ENCODE results near the gene DCDC2C. TPM values are rescaled to one million over a fixed set of nuclear protein-coding genes. Genes with fewer than 3 reads are reported as not detected.

Gene DCDC2C
- total RNA-seq, 2 donors from 2014 or later, result 5.9 TPM; not detected in 1

GRCh38 chr2:3751251-3751650 is 47.9 kb downstream of the DCDC2C start:
- Histone ChIP-seq H3K36me3 (no peaks in the 10 kb centered on the region), H3K4me1 (replicated peaks) (no peaks in the 10 kb centered on the region), H3K4me3 (no peak overlapping the region), H3K27me3 (replicated peaks; ENCODE audit: insufficient read depth) (no peaks in the 10 kb centered on the region), H3K9me3 (no peaks in the 10 kb centered on the region), H3K27ac (no peak overlapping the region)
- intact Hi-C loops (cut with DNase I), result no loop called here
- DNase-seq (ENCODE audit: low spot score), result no peak
- WGBS, result 96% methylated on average over 7 of the region's 7 CpGs
- TF ChIP-seq POLR2AphosphoS5 (IDR thresholded peaks at IDR 0.05) (no peak), POLR2A (IDR thresholded peaks at IDR 0.05) (no peak), CTCF (IDR thresholded peaks at IDR 0.05) (no peak)

GRCh38 chr2:3751806-3752205 is 48.4 kb downstream of the DCDC2C start:
- no peaks in the 10 kb centered on the region for H3K36me3 ChIP-seq
- intact Hi-C loops (cut with DNase I), result no loop called here
- WGBS, result 55% methylated on average over 5 of the region's 5 CpGs
- TF ChIP-seq POLR2AphosphoS5 (IDR thresholded peaks at IDR 0.05) (no peak), CTCF (IDR thresholded peaks at IDR 0.05) (no peak), POLR2A (IDR thresholded peaks at IDR 0.05) (no peak)
- no peaks in the 10 kb centered on the region for H3K4me1 ChIP-seq (replicated peaks)
- DNase-seq (ENCODE audit: low spot score), result no peak
- no peak overlapping the region for H3K27ac ChIP-seq
- H3K27me3 ChIP-seq (replicated peaks; ENCODE audit: insufficient read depth), result no peaks in the 10 kb centered on the region
- H3K4me3 ChIP-seq, result no peak overlapping the region
- no peaks in the 10 kb centered on the region for H3K9me3 ChIP-seq

- Histone ChIP-seq H3K27ac (no peak overlapping the region), H3K4me3 (no peak overlapping the region), H3K9me3 (no peaks in the 10 kb centered on the region), H3K4me1 (replicated peaks) (no peaks in the 10 kb centered on the region), H3K36me3 (no peaks in the 10 kb centered on the region), H3K27me3 (replicated peaks; ENCODE audit: insufficient read depth) (no peaks in the 10 kb centered on the region)
- no peak for DNase-seq (ENCODE audit: low spot score)
- intact Hi-C loops (cut with DNase I), result no loop called here
- TF ChIP-seq POLR2A (IDR thresholded peaks at IDR 0.05), result no peak
- TF ChIP-seq POLR2AphosphoS5 (IDR thresholded peaks at IDR 0.05), result no peak
- no peak for TF ChIP-seq CTCF (IDR thresholded peaks at IDR 0.05)
- WGBS, result 96% methylated on average over 6 of the region's 6 CpGs
Observed at GRCh38 chr2:3752376-3752775, 49.0 kb downstream of the DCDC2C start.

- Histone ChIP-seq H3K4me1 (replicated peaks) (no peaks in the 10 kb centered on the region), H3K9me3 (no peaks in the 10 kb centered on the region), H3K27ac (no peak overlapping the region), H3K4me3 (no peak overlapping the region), H3K36me3 (no peaks in the 10 kb centered on the region), H3K27me3 (replicated peaks; ENCODE audit: insufficient read depth) (no peaks in the 10 kb centered on the region)
- 88% methylated on average over 8 of the region's 8 CpGs for WGBS
- TF ChIP-seq POLR2A (IDR thresholded peaks at IDR 0.05) (no peak), POLR2AphosphoS5 (IDR thresholded peaks at IDR 0.05) (no peak), CTCF (IDR thresholded peaks at IDR 0.05) (no peak)
- intact Hi-C loops (cut with DNase I), result no loop called here
- no peak for DNase-seq (ENCODE audit: low spot score)
Observed at GRCh38 chr2:3753561-3753960, 50.2 kb downstream of the DCDC2C start.

GRCh38 chr2:3754280-3754679 is 50.9 kb downstream of the DCDC2C start:
- intact Hi-C loops (cut with DNase I), result no loop called here
- Histone ChIP-seq H3K27me3 (replicated peaks; ENCODE audit: insufficient read depth) (no peaks in the 10 kb centered on the region), H3K4me1 (replicated peaks) (no peaks in the 10 kb centered on the region), H3K36me3 (no peaks in the 10 kb centered on the region), H3K27ac (no peak overlapping the region), H3K4me3 (no peak overlapping the region), H3K9me3 (no peaks in the 10 kb centered on the region)
- TF ChIP-seq POLR2A (IDR thresholded peaks at IDR 0.05) (no peak), POLR2AphosphoS5 (IDR thresholded peaks at IDR 0.05) (no peak), CTCF (IDR thresholded peaks at IDR 0.05) (peak in 1 of 4 experiments; percentile 6)
- WGBS, result 18% methylated on average over 5 of the region's 5 CpGs
- DNase-seq (ENCODE audit: low spot score), result no peak

Measured in prostate gland (tissue), 2 donors.